WERI-Rb-1 (cell line): ENCODE measurements around the gene APLP1.

Source experiments
- DNase-seq: peaks from one replicate; pipeline ENCODE4 v3.0.0-alpha.2; 2020
- H3K27ac ChIP-seq: fragments of 250-450 bp; sonication (Bioruptor Pico); 2 replicates; pipeline ENCODE4 v1.5.1; 2020; ENCODE audit warnings: mild to moderate bottlenecking, moderate library complexity
- H3K27me3 ChIP-seq: fragments of 250-450 bp; sonication (Bioruptor Pico); 2 replicates; pipeline ENCODE4 v1.5.1; 2021; ENCODE audit warnings: mild to moderate bottlenecking, low read depth, moderate library complexity; ENCODE audit not compliant: insufficient read depth, severe bottlenecking
- H3K36me3 ChIP-seq: fragments of 250-450 bp; sonication (Bioruptor Pico); 2 replicates; pipeline ENCODE4 v1.5.1; 2020; ENCODE audit warnings: mild to moderate bottlenecking, moderate library complexity
- H3K4me3 ChIP-seq: 2 replicates; pipeline ENCODE4 v1.5.1; 2011; ENCODE audit warnings: low read depth, mild to moderate bottlenecking, control low read depth, low read length
- H3K9me3 ChIP-seq: fragments of 250-450 bp; sonication (Bioruptor Pico); 2 replicates; pipeline ENCODE4 v1.5.1; 2021; ENCODE audit warnings: mild to moderate bottlenecking, moderate library complexity; ENCODE audit not compliant: severe bottlenecking
- CTCF ChIP-seq: IDR thresholded peaks from 2 replicates; pipeline ENCODE4 v1.5.1; 2011; ENCODE audit warnings: low read depth, mild to moderate bottlenecking, control low read depth, inconsistent platforms, low read length

The APLP1 gene

GRCh38 chr19:35928507-35928906, 60.1 kb downstream of the APLP1 start:
- H3K27ac ChIP-seq = no peak overlapping the region
- no peak for DNase-seq
- no peak for TF ChIP-seq CTCF
- no peaks in the 10 kb centered on the region for H3K27me3 ChIP-seq
- H3K9me3 ChIP-seq = peaks cover 5% of the 10 kb centered on the region
- H3K36me3 ChIP-seq = no peaks in the 10 kb centered on the region
- H3K4me3 ChIP-seq = no peak overlapping the region
